HG03060 (cell line): Measurements from ENCODE around the gene AURKA.
"Not testable (repeated sequence)": the region's sequence is repeated elsewhere in the genome, so short reads cannot be mapped to it uniquely, and the experiment has no call there.

ENCODE experiments used
- ATAC-seq: cut with Tn5 transposase; IDR thresholded peaks from one replicate; pipeline ENCODE4 v1.9.1; 2021; ENCODE audit warnings: low read depth, moderate number of reproducible peaks; ENCODE audit not compliant: unreplicated experiment

AURKA gene

GRCh38 chr20:56360908-56361205 is 31.2 kb downstream of the AURKA start:
- no peak for ATAC-seq

DNA sequence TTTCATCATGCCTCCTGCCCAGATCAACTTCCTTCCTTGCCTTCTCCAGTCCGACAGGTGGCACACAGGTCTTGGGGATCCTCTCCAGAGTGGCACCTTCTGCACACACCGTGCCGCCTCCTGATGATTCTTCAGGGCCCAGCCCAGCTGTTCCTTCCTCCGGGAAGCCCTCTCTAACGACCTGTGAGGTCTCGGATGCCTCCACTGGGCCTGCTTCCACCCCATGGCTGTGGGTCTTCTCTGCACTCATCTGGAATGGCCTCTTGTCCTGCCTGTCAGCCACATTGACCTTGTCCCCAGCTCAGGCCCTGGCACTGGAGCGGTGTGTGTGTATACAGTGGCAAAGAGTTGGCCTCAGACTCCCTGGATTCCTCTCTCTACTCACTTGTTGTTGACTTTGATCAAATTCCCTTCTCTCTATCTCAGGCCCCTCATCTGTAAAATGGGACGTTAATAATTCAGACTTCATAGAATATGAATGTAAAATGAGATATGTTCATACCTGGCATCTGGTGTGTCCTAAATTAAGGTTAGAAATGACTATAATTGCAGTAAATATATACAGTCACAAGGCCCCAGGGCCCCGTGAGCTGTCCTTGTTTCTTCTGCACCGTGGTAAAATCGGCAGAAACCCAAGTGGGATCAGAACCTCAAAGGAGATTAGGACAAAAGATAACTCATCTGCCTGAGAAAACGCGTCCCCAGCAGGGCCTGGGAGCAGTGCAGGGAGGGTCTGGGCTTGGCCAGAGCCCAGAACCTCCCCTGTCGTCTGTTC is 31.7 kb downstream of the AURKA start:
- ATAC-seq = no peak

GRCh38 chr20:56359212-56360132 is 32.5 kb downstream of the AURKA start:
- no peak for ATAC-seq

DNA sequence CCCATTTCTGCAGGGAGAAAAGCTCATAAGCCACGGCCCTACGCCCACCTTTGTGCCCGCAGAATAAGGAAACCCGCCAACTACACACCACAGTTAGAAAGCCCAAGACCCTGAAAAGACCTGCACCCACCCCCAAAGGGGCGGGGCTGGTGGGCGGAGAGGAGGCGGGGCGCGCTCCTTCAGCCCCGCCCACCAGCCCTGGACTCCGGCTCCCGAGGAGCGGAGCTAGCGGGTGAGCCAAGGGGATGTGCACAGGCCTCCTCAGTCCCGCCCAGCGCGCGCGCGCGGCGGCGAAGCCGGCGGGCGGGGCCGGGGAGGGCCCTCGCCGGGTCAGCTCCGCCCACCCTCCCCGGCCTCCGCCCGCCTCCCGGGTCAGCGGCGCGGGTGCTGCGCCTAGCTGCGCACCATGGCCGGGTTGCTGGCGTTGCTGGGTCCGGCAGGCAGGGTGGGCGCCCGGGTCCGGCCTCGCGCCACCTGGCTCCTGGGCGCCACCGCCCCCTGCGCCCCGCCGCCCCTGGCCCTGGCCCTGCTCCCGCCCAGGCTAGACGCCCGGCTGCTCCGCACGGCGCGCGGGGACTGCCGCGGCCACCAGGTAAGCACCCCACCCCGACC is 33.3 kb downstream of the AURKA start, which contains the start of gene FAM210B:
Gene FAM210B (plus strand): TSS at position 375 of the 612 bp plus-strand sequence. CDS start 32 bp downstream, at position 407.
- peak; percentile 62 for ATAC-seq

DNA sequence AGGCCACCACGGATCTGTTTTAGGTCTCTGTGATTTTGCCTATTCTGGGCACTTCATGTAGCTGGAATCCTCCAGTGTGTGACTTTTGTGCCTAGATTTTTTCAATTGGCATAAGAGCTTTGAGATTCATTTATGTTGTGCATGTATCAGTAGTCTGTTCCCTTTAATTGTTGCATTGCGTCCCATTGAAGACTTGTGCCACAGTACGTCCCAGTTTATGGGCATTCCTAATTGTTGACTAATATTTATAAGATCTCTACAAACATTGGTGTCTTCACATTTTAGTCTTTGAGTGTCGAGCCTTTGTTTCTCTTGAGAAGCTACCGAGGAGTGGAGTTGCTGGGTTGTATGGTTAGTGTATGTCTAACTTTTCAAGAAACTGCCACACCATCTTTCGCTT is 33.9 kb downstream of the AURKA start:
- no peak for ATAC-seq

DNA sequence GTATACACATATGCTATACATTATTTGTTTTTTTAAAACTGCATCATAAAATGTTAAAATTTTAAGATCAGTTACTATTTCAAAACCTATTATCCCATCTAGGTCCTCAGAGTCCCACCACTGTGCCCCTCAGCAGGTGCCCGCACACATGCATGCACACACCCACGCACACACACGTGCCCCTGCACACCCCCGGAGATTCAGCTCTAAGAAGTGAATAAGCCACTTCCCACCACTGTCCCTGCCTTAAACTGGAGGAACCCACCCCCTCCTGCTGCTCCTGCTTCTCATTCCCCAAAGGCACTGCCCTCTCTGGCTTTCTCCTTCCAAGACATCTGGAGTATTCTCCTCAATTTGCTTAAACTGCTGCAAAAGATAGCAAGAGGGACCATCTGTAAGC is 38.7 kb downstream of the AURKA start:
- ATAC-seq = no peak

DNA sequence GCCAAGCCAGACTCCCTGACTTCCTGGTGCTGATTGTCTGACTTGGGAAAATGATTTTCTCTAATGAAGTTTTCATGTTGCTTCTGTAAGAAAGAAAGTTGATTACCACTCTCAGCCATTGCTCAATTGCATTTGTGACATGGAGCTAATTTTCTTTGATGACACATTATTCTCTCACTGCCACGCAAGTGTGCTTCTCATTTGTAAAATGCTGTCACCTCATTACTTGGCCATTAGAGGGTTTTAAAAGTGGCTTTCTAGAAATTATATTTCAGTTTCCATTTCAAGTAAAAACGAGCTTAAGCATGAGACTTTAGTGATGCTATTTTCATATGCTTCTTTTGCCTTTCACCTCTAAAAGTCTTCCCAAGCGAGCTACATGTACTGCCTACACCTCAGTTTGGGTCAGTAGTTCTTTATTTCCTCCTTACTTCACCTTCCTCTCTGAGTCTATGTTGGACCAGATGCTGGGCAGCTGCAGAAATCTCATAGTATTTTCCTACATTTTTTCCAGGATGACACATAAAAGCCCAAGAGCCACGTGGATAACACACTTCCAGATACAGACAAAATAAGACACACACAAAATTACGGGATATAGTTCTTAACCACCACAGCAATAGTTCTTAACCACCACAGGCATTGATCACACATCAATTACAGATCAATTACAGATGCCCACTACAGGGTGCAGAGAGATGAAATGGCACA is 39.5 kb downstream of the AURKA start:
- ATAC-seq = no peak

DNA sequence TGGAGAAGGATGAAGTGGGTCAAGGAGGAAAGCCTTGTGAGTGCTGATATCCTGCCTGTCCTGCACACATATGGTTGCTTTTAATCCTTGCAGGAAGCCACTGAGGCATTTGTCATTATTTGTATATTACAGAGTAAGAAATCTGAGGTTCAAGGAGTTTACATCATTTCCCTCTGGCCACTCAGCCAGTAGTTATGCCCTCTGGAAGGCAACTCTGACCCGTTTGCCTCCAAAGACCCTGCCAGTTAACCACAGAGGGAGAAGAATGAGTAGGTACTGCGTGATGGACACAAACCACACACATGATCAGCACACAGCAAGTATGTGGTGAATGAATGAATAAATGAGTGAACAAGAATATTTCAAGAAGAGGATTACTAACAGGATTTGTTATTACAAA is 41.2 kb downstream of the AURKA start:
- ATAC-seq = no peak

GRCh38 chr20:56348746-56349145 is 43.3 kb downstream of the AURKA start:
- no peak for ATAC-seq

DNA sequence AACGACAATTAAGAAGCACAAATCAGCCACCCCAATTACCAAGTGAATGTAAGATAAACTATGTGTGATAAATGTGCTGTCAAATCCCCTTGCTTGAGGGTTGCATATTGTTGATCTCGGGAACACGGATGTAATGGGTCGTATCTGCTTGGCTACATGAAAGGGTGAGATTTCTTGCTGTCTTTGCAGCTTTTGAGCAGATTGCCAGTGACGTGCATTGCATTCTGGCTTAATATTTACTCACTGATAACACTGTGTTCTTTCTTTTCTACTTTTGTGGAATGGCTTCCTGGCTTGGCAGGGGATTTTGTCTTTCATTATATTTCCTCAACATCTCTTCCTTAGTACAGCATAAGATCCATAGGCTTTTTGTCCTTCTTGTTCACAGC is 43.7 kb downstream of the AURKA start:
- no peak for ATAC-seq

DNA sequence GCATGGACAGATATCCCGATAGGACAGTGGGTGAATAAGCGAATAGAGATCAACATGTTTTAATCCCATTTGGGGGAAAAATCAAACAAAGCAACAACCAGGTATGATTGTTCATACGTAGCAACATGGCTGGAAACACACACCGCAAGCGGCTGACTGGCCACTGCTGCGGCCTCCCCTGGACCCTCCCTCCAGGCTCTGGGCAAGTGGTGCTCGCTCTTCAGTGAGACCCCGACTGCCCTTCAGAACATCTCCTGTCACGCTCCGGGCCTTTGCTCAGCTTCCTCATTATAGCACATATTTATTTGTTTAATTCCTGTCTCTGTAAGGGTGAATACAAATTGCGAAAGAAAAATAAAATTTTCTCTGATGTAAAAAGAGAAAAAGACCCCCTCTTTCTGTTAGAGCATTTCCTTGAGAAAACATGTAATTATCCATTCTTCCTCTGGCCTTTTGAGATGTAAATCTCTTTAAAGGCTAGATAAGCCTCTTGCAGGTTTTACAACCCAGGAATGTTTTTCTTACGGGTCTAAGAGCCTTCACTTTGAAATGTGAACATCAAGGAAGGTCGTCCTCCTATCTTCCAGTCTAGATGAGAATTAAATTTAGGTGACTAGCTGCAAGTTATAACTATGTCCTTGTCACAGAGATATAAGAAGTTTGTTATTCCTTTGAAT is 44.2 kb downstream of the AURKA start:
- ATAC-seq = no peak

DNA sequence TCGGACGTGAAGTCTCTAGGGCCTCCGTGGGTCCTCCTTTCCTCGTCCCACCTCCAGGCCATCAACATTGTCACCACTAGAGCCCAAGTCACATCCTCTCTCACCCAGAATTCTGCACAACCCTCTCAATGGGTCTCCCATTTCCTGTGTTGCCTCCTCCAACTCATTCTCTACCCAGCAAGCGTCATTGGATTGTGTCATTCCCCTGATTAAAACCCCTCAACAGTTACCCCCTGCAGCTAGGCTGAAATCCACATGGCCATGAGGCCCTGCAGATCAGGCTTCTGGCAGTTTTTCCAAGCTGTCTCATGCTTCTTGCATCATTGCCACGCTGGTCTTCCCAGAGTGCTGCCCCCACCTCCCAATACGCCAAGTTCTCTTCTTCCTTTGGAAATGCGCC is 46.1 kb downstream of the AURKA start:
- no peak for ATAC-seq

- ATAC-seq = no peak
These were observed 48.1 kb downstream of the AURKA start for GRCh38 chr20:56343861-56344381.

DNA sequence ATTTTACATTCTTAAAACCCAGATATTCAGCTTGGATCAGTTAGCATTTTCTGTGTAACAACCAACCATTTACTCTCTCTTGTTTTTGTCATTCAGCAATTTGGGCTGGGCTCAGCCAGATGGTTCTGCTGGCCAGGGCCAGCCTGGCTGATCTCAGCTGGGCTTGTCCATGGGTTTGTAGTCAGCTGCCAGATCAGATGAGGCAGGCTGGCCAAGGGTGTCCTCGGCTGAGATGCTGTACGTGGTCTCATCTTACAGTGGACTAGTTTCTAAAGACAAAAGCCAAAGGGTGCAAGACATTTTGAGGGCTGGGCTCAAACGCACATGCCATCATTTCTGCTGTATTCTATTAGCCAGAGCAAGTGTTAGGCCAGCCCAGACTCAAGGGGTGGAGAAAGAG is 49.2 kb downstream of the AURKA start:
- ATAC-seq = no peak

GRCh38 chr20:56336709-56337108 is 55.3 kb downstream of the AURKA start:
- not testable (repeated sequence) for ATAC-seq

GRCh38 chr20:56328861-56329260 is 63.2 kb downstream of the AURKA start:
- no peak for ATAC-seq

GRCh38 chr20:56324806-56325205 is 67.2 kb downstream of the AURKA start:
- no peak for ATAC-seq

- no peak for ATAC-seq
These were observed 68.4 kb downstream of the AURKA start for GRCh38 chr20:56323656-56324055.

DNA sequence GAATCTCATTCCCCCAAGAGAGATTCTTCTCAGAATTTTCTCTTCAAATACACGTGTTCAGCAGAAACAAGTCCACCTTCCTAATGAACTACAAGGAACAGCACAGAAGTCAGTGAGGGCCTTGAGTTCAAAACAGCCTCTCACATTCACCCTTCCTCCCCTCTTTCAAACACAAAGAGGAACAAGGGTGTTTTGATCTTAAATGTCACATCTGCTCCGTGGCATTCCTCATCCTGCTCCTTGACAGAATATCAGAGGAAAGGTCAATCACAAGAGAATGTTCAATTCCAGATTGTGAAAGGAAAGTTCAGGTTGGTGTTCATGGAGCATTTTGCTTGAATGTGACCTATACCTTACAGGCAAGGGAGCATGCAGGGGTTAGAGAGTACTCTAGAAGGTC is 68.8 kb downstream of the AURKA start:
- ATAC-seq = no peak

DNA sequence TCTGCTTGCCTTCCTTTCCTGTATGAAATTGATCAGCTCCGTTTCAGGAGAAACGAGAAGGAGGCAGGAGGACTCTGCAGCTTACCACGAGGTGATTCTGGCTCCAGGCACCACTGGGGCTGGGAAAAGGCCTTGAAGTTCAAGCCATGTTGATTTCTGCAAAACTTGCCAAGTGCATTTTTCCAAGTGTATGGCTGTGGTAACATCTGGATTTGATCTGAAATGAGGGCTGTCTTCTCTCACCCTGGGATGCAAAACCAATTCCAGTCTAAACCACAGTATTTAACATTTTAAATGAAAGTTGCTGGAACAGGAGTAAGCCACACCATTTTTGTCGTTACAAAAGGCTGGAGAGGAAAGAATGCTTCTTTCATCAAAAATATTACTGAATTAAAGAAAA is 69.3 kb downstream of the AURKA start:
- ATAC-seq = no peak
